Measurements from ENCODE around the gene DNAH12.

DNA sequence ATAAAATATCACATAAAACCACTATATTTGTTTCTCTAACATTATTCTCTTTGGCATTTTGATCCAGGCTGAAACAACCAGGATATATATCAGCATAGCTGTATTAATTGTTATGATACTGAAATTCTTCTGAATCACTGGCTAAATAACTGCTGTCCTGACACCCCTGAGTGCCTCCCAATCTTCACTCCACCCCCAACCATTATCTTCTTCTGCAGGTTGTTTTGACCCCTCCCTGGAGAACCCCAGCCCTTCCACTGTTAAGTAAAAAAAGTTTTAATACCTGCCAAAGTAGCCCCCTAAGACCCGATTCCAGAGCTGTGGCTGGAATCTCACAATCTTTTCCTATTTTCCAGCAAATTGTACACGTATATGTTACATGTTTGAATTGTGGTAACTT lies 124.1 kb downstream of the DNAH12 start:
- TF ChIP-seq GATA2 (IDR thresholded peaks at IDR 0.05; ENCODE audit: low read depth, low read length), result no peak
- no peak for TF ChIP-seq GATA3 (IDR thresholded peaks at IDR 0.05; ENCODE audit: low read depth, low read length)

Data from SH-SY5Y (cell line).